Measurements from ENCODE around the gene CDC42.

GRCh38 chr1:22056936-22057335, 4.4 kb downstream of the CDC42 start:
- TF ChIP-seq, protein P1, sequence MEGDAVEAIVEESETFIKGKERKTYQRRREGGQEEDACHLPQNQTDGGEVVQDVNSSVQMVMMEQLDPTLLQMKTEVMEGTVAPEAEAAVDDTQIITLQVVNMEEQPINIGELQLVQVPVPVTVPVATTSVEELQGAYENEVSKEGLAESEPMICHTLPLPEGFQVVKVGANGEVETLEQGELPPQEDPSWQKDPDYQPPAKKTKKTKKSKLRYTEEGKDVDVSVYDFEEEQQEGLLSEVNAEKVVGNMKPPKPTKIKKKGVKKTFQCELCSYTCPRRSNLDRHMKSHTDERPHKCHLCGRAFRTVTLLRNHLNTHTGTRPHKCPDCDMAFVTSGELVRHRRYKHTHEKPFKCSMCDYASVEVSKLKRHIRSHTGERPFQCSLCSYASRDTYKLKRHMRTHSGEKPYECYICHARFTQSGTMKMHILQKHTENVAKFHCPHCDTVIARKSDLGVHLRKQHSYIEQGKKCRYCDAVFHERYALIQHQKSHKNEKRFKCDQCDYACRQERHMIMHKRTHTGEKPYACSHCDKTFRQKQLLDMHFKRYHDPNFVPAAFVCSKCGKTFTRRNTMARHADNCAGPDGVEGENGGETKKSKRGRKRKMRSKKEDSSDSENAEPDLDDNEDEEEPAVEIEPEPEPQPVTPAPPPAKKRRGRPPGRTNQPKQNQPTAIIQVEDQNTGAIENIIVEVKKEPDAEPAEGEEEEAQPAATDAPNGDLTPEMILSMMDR (IDR thresholded peaks at IDR 0.05 in 8 of 11, conservative IDR thresholded peaks at IDR 0.05 in 3 of 11) = no peak
- no peak for TF ChIP-seq POLR2A (IDR thresholded peaks at IDR 0.05)
- no peak for TF ChIP-seq POLR2AphosphoS5 (IDR thresholded peaks at IDR 0.05)

All from spleen (tissue), 7 donors.